M059J (cell line): ENCODE measurements around the gene OR51S1. TPM values are rescaled to one million over a fixed set of nuclear protein-coding genes. Genes with fewer than 3 reads are reported as not detected.
A peak's percentile ranks its signal among the peaks of the same experiment; 100 is the strongest.
"Not testable (repeated sequence)": the region's sequence is repeated elsewhere in the genome, so short reads cannot be mapped to it uniquely, and the experiment has no call there.

Experiments
- DNase-seq: peaks from one replicate; pipeline ENCODE4 v3.0.0-alpha.2; 2012; ENCODE audit warnings: low read depth
- total RNA-seq: library from RNA; depleted of rRNA; stranded (reverse); fragments of >200 nt; shearing (Covaris generic); gene quantifications from 2 replicates; pipeline ENCODE4 v1.2.3, GENCODE V29; 2014; rRNA removed

The OR51S1 gene
- total RNA-seq, result not detected in 2 replicates

- DNase-seq, result no peak
Measured at GRCh38 chr11:4848908-4849532, at the start of gene OR51S1. Gene OR51S1, minus strand, starts transcription at chr11:4849208. Its CDS starts 0 bp downstream, at chr11:4849208.

GRCh38 chr11:4891996-4892640 lies 43.1 kb upstream of the OR51S1 start:
- peak; percentile 93 for DNase-seq

GRCh38 chr11:4890279-4890678 lies 41.3 kb upstream of the OR51S1 start:
- DNase-seq, result peak; percentile 3

- no peak for DNase-seq
Measured at GRCh38 chr11:4887591-4887990, 38.6 kb upstream of the OR51S1 start.

- no peak for DNase-seq
Measured at GRCh38 chr11:4886186-4886585, 37.2 kb upstream of the OR51S1 start.

- DNase-seq, result no peak
Measured at GRCh38 chr11:4884361-4884760, 35.4 kb upstream of the OR51S1 start.

- no peak for DNase-seq
Measured at GRCh38 chr11:4882543-4882942, 33.5 kb upstream of the OR51S1 start.

- DNase-seq, result no peak
Measured at GRCh38 chr11:4881860-4882500, 33.0 kb upstream of the OR51S1 start, which contains the start of gene OR51T1. Gene OR51T1, plus strand, starts transcription at chr11:4881900. Its CDS starts 0 bp downstream, at chr11:4881900.

- DNase-seq, result no peak
Measured at GRCh38 chr11:4881188-4881587, 32.2 kb upstream of the OR51S1 start.

GRCh38 chr11:4865855-4866254 lies 16.8 kb upstream of the OR51S1 start:
- DNase-seq, result no peak

- DNase-seq, result no peak
Measured at GRCh38 chr11:4863876-4864275, 14.9 kb upstream of the OR51S1 start.

- no peak for DNase-seq
Measured at GRCh38 chr11:4862447-4863236, 13.6 kb upstream of the OR51S1 start.

GRCh38 chr11:4854286-4854685 lies 5.3 kb upstream of the OR51S1 start:
- DNase-seq, result not testable (repeated sequence)

GRCh38 chr11:4851033-4851432 lies 2.0 kb upstream of the OR51S1 start:
- peak; percentile 20 for DNase-seq

GRCh38 chr11:4839851-4840549 lies 9.0 kb downstream of the OR51S1 start:
- DNase-seq, result peak; percentile 17

- DNase-seq, result no peak
Measured at GRCh38 chr11:4830909-4831308, 18.1 kb downstream of the OR51S1 start.

- DNase-seq, result no peak
Measured at GRCh38 chr11:4830346-4830745, 18.7 kb downstream of the OR51S1 start.

GRCh38 chr11:4826425-4826824 lies 22.6 kb downstream of the OR51S1 start:
- no peak for DNase-seq

- DNase-seq, result no peak
Measured at GRCh38 chr11:4825132-4825531, 23.9 kb downstream of the OR51S1 start.

- no peak for DNase-seq
Measured at GRCh38 chr11:4821021-4821420, 28.0 kb downstream of the OR51S1 start, which contains the start of gene OR51F2. Gene OR51F2, plus strand, starts transcription at chr11:4821321. Its CDS starts 101 bp downstream, at chr11:4821422.

- DNase-seq, result no peak
Measured at GRCh38 chr11:4809246-4809645, 39.8 kb downstream of the OR51S1 start.
